HFF-Myc (cell line): Measurements from ENCODE around the gene DPP7.

Experiments used
- DNase-seq: peaks from one replicate; pipeline ENCODE4 v3.0.0-alpha.2; 2011; ENCODE audit warnings: low read depth; ENCODE audit errors: extremely low read depth
- H3K4me3 ChIP-seq: replicated peaks from 2 replicates; pipeline ENCODE4 v1.5.1; 2011; ENCODE audit warnings: low read depth, mild to moderate bottlenecking, control low read depth, low read length
- TF ChIP-seq, protein P1 (sequence below): IDR thresholded peaks from 2 replicates; pipeline ENCODE4 v1.5.1; 2012; ENCODE audit warnings: mild to moderate bottlenecking, low read depth, low read length, control low read depth; ENCODE audit errors: missing control alignments

DPP7 gene

DNA sequence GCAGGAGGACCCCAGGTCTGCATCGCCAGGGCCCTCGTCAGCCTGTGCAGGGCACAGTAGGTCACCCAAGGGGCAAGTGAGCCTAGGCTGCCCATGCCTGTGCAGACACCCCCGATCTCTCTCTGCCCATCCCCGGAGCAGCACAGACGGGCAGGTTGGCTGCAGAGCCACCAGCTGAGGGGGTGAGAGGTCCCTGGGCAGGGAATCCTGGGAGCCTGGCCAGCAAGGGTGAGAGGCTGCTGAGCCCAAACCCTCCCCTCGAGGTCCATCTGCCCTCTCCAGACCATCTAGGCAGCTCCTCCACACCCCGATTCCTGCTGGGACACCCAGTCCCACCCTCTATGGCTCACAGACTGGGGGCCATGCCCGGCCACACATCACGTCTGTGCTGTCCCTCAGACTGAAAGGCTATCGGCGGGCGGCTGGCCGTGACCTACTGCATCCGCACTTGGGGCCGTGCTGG, 2.8 kb upstream of the DPP7 start:
- no peak overlapping the region for H3K4me3 ChIP-seq
- DNase-seq = no peak
- TF ChIP-seq, protein P1, sequence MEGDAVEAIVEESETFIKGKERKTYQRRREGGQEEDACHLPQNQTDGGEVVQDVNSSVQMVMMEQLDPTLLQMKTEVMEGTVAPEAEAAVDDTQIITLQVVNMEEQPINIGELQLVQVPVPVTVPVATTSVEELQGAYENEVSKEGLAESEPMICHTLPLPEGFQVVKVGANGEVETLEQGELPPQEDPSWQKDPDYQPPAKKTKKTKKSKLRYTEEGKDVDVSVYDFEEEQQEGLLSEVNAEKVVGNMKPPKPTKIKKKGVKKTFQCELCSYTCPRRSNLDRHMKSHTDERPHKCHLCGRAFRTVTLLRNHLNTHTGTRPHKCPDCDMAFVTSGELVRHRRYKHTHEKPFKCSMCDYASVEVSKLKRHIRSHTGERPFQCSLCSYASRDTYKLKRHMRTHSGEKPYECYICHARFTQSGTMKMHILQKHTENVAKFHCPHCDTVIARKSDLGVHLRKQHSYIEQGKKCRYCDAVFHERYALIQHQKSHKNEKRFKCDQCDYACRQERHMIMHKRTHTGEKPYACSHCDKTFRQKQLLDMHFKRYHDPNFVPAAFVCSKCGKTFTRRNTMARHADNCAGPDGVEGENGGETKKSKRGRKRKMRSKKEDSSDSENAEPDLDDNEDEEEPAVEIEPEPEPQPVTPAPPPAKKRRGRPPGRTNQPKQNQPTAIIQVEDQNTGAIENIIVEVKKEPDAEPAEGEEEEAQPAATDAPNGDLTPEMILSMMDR = no peak

DNA sequence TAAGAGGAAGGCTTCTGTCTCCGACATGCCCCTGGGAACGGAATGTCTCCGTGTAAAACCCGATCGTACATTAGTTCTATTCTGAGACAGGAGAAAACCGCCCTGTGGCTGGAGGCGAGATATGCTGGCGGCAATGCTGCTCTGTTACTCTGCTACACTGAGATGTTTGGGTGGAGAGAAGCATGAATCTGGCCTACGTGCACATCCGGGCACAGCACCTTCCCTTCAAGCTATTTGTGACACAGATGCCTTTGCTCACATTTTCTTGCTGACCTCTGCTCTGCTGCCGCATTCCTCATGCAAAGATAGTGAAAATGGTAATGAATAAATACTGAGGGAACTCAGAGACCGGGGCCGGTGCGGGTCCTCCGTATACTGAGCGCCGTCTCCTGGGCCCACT, 2.2 kb upstream of the DPP7 start:
- no peak overlapping the region for H3K4me3 ChIP-seq
- TF ChIP-seq, protein P1 = no peak
- DNase-seq = no peak

DNA sequence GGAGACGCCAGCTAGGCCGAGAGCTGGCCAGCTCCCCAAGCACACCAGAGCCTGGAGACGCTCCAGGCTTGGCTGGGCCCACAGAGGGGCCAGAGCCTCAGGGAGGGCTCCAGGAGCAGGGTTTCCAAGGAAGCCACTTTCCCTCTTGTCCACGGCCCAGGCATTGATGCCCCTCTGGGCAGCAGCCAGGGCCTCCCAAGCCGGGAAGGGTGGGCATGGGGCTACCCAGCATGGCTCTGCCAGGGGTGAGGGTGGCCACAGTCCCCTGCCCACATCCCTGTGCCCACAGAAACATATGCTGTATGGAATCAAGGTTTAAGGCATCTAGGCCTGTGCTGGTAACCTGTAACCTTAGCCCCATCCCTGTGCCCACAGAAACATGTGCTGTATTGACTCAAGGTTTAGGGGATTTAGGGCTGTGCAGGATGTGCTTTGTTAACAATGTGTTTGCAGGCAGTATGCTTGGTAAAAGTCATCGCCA, 1.5 kb upstream of the DPP7 start:
- TF ChIP-seq, protein P1 = no peak
- no peak for DNase-seq
- no peak overlapping the region for H3K4me3 ChIP-seq

DNA sequence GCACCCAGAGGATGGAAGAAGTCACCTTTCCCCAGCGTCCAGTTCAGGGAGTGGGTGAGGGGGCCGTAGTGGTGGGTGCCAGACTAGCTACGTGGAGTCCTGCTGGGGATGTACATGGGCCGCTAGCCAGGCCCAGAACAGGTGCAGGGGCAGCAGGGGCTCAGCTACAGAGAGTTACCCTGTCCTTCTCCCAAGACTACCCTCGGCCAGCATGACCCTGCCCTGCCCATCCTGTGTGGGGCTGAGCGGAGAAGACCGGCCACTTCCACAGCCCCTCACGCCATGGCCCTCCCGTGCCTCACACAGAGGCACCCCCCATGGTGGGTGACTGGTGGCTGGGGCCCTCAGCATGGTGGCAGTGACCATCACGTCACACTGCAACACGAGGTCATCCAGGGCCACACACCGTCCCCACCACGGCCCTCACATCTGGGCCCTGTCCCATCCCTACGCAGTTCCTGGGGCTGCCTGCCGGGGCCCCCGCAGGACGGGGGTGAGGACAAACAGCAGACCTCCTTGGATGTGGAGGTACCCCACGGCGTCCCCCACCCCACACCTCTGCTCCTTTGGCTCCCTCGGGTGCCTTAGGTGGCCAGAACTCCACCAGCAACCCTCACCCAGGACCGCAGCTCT, 977 bp upstream of the DPP7 start:
- no peak for DNase-seq

DNA sequence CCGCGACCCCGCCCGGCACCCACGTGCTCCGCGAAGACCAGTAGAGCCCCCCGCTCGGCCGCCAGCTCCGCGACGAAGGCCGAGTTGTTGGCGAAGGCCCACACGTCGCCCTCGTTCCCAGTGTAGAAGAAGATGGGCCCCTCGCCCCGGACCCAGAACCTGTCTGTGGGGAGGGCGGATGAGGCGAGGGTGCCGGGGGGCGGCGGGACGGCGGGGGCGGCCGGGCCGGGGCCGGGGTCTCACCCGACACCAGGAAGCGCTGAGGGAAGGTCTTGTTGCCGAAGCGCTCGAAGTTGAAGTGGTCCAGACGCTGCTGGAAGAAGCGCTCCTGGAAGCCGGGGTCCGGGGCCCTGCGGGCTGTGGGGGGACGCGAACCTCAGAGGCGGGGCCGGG, 317 bp downstream of the DPP7 start:
- DNase-seq = no peak
- peak overlapping the region; percentile 50 for H3K4me3 ChIP-seq
- TF ChIP-seq, protein P1 = no peak

More for the DNA sequence above, 977 bp upstream of the DPP7 start:
- TF ChIP-seq, protein P1 = no peak
- H3K4me3 ChIP-seq = peak overlapping the region; percentile 50

DNA sequence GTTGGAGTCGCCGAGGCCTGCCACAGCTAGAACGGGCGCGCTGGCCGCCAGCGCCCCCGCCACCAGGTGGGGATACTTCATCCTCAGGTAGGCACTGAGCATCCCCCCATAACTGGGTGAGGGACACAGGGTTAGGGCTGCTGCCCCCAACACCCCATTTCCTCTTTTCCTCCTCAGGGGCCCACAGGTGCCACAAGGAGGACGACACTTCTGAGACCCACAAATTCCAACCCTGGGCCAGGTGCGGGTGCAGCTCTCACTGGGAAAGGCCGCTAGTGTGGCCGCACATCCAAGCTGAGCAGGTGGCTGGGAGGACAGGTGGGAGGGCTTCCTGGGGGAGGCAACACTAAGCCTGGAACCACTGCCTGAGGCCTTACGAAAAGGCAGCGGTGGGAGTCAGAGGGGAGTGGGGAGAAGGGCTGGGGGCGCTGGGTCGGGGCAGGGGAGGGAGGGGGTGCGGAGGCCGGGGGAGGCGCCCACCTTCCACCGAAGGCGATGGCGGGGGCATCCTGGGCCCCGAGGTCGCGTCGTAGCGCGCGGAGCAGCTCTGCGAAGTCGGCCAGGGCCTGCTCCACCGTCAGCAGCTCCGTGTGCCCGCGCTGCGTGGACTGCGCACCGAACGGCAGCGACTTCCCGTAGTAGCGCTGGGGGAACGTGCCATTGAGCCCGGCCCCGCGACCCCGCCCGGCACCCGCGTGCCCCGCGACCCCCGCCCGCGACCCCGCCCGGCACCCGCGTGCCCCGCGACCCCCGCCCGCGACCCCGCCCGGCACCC, 961 bp downstream of the DPP7 start:
- peak overlapping the region; percentile 50 for H3K4me3 ChIP-seq
- DNase-seq = no peak
- TF ChIP-seq, protein P1 = no peak
